Measurements from ENCODE around the gene PHF3. TPM values are rescaled to one million over a fixed set of nuclear protein-coding genes. Genes with fewer than 3 reads are reported as not detected.
A peak's percentile ranks its signal among the peaks of the same experiment; 100 is the strongest.

The PHF3 gene
- total RNA-seq, 4 donors from 2014 or later, result 49.4 to 73.1 (median 61.9) TPM

DNA sequence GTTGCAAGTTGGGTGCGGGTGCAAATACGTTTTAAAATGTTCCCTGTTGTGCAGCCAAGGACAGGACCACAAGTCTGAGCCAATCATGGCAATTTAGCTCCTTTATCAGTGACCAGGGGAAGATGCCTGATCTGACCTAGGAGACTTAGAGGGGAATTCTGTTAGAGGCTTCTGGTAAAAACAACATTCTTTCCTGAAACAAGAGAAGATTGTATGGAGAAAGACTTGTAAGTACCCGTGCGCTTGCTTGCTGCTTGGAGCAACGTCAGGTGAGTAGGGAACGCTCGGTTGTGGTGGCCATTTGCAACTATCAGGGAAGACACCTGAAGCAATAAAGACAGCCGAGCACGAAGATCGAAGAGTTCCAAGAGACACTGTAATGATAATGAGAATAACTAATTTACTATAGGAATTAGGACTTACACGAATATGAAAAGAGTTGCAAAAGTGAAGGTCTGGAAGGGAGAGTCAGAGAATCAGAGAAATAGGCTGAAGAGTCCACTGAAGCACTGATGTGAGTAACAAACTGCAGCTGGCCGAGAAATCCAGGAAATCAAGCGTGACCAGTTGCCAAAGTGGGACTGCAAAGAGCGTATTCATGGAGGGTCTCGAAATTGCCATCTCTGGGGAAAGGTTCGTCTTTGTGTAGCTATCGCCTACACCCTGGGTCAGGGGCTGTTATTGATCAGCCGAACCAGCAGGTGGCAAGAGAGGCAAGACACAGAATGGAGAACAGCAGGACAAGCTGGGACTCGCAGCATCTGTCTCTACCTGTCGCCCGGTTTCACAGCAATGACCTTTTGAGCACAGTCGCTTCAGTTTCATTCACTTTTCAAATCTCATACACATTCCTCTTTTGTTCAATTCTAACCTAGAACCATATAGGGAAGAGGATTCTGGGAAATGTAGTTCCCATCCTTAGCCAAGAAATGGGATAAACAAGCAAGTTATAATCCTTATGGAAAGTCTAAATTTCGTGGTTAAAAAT is 37.3 kb upstream of the PHF3 start:
- Histone ChIP-seq H3K4me1 (peaks cover 5% of the 10 kb centered on the region in 2 donors), H3K9me3 (no peaks in the 10 kb centered on the region), H3K4me3 (peak overlapping the region; percentile 56 to 63 (median 62)), H3K27ac (no peak overlapping the region), H3K36me3 (no peaks in the 10 kb centered on the region), H3K27me3 (no peaks in the 10 kb centered on the region)
- in situ Hi-C loops (cut with MboI; ENCODE audit: low sequenced_read_pairs in 4 of 4), result loop anchor here in 3 of 4 donors (5.0 to 10.0 kb wide), 3 partner anchors 164 to 246 kb away; no protein-coding TSS in a partner anchor
- DNase-seq (peak; percentile 31 to 51), ATAC-seq (peak; percentile 91 to 97)
- intact Hi-C loops (cut with DNase I; ENCODE audit: low total_unique reads), result loop anchor here (1.0 to 5.0 kb wide), 3 partner anchors 39 to 245 kb away; partner anchors contain the start of gene PHF3
- TF ChIP-seq, protein P1, sequence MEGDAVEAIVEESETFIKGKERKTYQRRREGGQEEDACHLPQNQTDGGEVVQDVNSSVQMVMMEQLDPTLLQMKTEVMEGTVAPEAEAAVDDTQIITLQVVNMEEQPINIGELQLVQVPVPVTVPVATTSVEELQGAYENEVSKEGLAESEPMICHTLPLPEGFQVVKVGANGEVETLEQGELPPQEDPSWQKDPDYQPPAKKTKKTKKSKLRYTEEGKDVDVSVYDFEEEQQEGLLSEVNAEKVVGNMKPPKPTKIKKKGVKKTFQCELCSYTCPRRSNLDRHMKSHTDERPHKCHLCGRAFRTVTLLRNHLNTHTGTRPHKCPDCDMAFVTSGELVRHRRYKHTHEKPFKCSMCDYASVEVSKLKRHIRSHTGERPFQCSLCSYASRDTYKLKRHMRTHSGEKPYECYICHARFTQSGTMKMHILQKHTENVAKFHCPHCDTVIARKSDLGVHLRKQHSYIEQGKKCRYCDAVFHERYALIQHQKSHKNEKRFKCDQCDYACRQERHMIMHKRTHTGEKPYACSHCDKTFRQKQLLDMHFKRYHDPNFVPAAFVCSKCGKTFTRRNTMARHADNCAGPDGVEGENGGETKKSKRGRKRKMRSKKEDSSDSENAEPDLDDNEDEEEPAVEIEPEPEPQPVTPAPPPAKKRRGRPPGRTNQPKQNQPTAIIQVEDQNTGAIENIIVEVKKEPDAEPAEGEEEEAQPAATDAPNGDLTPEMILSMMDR (IDR thresholded peaks at IDR 0.05 in 4 of 5, conservative IDR thresholded peaks at IDR 0.05 in 1 of 5), result peak; percentile 77 to 89 (median 83)
- TF ChIP-seq POLR2A (IDR thresholded peaks at IDR 0.05), result no peak

- DNase-seq (no peak), ATAC-seq (no peak)
- no peak for TF ChIP-seq POLR2A (IDR thresholded peaks at IDR 0.05)
- no peak overlapping the region for H3K4me3 ChIP-seq
- H3K9me3 ChIP-seq, result no peaks in the 10 kb centered on the region
- H3K36me3 ChIP-seq, result no peaks in the 10 kb centered on the region
- no peaks in the 10 kb centered on the region for H3K27me3 ChIP-seq
- peaks cover 5% of the 10 kb centered on the region in 2 donors for H3K4me1 ChIP-seq
- H3K27ac ChIP-seq, result no peak overlapping the region
- in situ Hi-C loops (cut with MboI; ENCODE audit: low sequenced_read_pairs in 4 of 4) (loop anchor here in 3 of 4 donors (5.0 to 10.0 kb wide), 3 partner anchors 163 to 247 kb away; no protein-coding TSS in a partner anchor), intact Hi-C loops (cut with DNase I; ENCODE audit: low total_unique reads) (loop anchor here (5.0 kb wide), 1 partner anchor 38 kb away; the partner anchor contains the start of gene PHF3)
Measured at GRCh38 chr6:63599243-63599642, 36.4 kb upstream of the PHF3 start.

- Histone ChIP-seq H3K27ac (no peak overlapping the region), H3K4me1 (peaks cover 5% of the 10 kb centered on the region in 2 donors), H3K9me3 (no peaks in the 10 kb centered on the region), H3K4me3 (no peak overlapping the region), H3K36me3 (no peaks in the 10 kb centered on the region), H3K27me3 (no peaks in the 10 kb centered on the region)
- in situ Hi-C loops (cut with MboI; ENCODE audit: low sequenced_read_pairs in 4 of 4) (loop anchor here in 2 of 4 donors (5.0 to 10.0 kb wide), 2 partner anchors 145 to 162 kb away; no protein-coding TSS in a partner anchor), intact Hi-C loops (cut with DNase I; ENCODE audit: low total_unique reads) (no loop called here)
- ATAC-seq, result no peak
- TF ChIP-seq, protein P1 (IDR thresholded peaks at IDR 0.05 in 4 of 5, conservative IDR thresholded peaks at IDR 0.05 in 1 of 5), result no peak
- TF ChIP-seq POLR2A (IDR thresholded peaks at IDR 0.05), result no peak
- DNase-seq, result no peak
Measured at GRCh38 chr6:63600136-63600535, 35.5 kb upstream of the PHF3 start.

- no peak for TF ChIP-seq POLR2A (IDR thresholded peaks at IDR 0.05)
- TF ChIP-seq, protein P1 (IDR thresholded peaks at IDR 0.05 in 4 of 5, conservative IDR thresholded peaks at IDR 0.05 in 1 of 5), result no peak
- ATAC-seq (no peak), DNase-seq (no peak)
- H3K27me3 ChIP-seq, result no peaks in the 10 kb centered on the region
- no peak overlapping the region for H3K27ac ChIP-seq
- no peaks in the 10 kb centered on the region for H3K4me1 ChIP-seq
- intact Hi-C loops (cut with DNase I; ENCODE audit: low total_unique reads), result no loop called here
- in situ Hi-C loops (cut with MboI; ENCODE audit: low sequenced_read_pairs in 4 of 4), result loop anchor here in 1 of 4 donors (10.0 kb wide), 1 partner anchor 136 kb away; no protein-coding TSS in a partner anchor
- H3K4me3 ChIP-seq, result no peak overlapping the region
- H3K9me3 ChIP-seq, result no peaks in the 10 kb centered on the region
- H3K36me3 ChIP-seq, result no peaks in the 10 kb centered on the region
Measured at GRCh38 chr6:63609231-63609630, 26.4 kb upstream of the PHF3 start.

DNA sequence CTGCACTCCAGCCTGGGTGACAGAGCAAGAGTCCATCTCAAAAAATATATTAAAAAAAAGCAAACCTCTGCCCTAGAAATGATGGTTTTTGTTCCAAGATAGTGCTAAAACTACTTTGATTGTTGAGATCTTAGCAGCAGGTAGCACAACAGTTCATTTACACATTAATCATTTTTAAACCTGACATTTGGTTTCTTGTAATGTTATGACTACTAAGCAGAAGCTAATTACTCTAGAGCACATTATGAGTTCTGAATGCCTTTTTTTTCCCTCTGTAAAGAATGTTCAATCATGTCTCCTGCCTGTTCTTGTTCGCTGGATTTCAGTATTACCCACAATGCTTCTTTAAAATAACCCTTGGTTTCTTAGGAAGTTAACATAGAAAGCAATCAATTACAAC is 24.7 kb upstream of the PHF3 start:
- in situ Hi-C loops (cut with MboI; ENCODE audit: low sequenced_read_pairs in 4 of 4), result no loop called here

More for the DNA sequence above, 24.7 kb upstream of the PHF3 start:
- H3K27me3 ChIP-seq, result no peaks in the 10 kb centered on the region
- DNase-seq (no peak), ATAC-seq (no peak)
- H3K4me1 ChIP-seq, result no peaks in the 10 kb centered on the region
- no peak overlapping the region for H3K4me3 ChIP-seq
- no peaks in the 10 kb centered on the region for H3K36me3 ChIP-seq
- no peaks in the 10 kb centered on the region for H3K9me3 ChIP-seq
- TF ChIP-seq, protein P1 (IDR thresholded peaks at IDR 0.05 in 4 of 5, conservative IDR thresholded peaks at IDR 0.05 in 1 of 5), result no peak
- TF ChIP-seq POLR2A (IDR thresholded peaks at IDR 0.05), result no peak
- intact Hi-C loops (cut with DNase I; ENCODE audit: low total_unique reads), result no loop called here
- H3K27ac ChIP-seq, result no peak overlapping the region
